Upper lobe of right lung (tissue), 1 donor: ENCODE measurements around the gene ASGR1. TPM values are rescaled to one million over a fixed set of nuclear protein-coding genes. Genes with fewer than 3 reads are reported as not detected.

ENCODE experiments used
- ATAC-seq: fragments of 200-7000 bp; cut with Tn5 transposase; one replicate; pipeline ENCODE4 v1.9.1; 2020; ENCODE audit warnings: mild to moderate bottlenecking, moderate library complexity
- DNase-seq: peaks from one replicate; pipeline ENCODE4 v3.0.0-alpha.2; 2020
- H3K27ac ChIP-seq: fragments of 200-600 bp; one replicate; pipeline ENCODE4 v1.8.0; 2022
- H3K27me3 ChIP-seq: fragments of 200-600 bp; one replicate; pipeline ENCODE4 v1.8.0; 2022; ENCODE audit warnings: mild to moderate bottlenecking
- H3K36me3 ChIP-seq: fragments of 200-600 bp; one replicate; pipeline ENCODE4 v1.8.0; 2022
- H3K4me1 ChIP-seq: fragments of 200-600 bp; one replicate; pipeline ENCODE4 v1.8.0; 2022
- H3K4me3 ChIP-seq: fragments of 200-600 bp; one replicate; pipeline ENCODE4 v1.8.0; 2022; ENCODE audit warnings: mild to moderate bottlenecking
- H3K9me3 ChIP-seq: fragments of 200-600 bp; one replicate; pipeline ENCODE4 v1.8.0; 2022
- intact Hi-C: fragments of 100-400 bp; cut with DNase I; formaldehyde crosslinking; loops from one replicate; pipeline ENCODE4 v1.11.0; 2022
- total RNA-seq: library from RNA; stranded (reverse); fragmentation: NEBNext Ultra II Directional; extraction: Animal tissue kit (Norgen Biotek cat#: 25700); gene quantifications from one replicate; pipeline ENCODE4 v1.2.1, GENCODE V29; 2021
- TF ChIP-seq, protein P1 (sequence below): fragments of 200-600 bp; IDR thresholded peaks from one replicate; pipeline ENCODE4 v1.8.0; 2022; ENCODE audit warnings: antibody characterized with exemption
- donor health status: DM: no; HTN: yes; CAD: no; lungs with severe emphysema.

The ASGR1 gene
- total RNA-seq, 1 donor from 2014 or later: 4.3 TPM

GRCh38 chr17:7217113-7217987 is 38.2 kb upstream of the ASGR1 start:
- peaks cover 59% of the 10 kb centered on the region for H3K4me1 ChIP-seq

GRCh38 chr17:7216242-7217112 is 37.3 kb upstream of the ASGR1 start:
- no peak for DNase-seq
- no peaks in the 10 kb centered on the region for H3K27me3 ChIP-seq
- peak overlapping the region; percentile 51 for H3K4me3 ChIP-seq
- H3K36me3 ChIP-seq: peaks cover 2% of the 10 kb centered on the region
- peak overlapping the region; percentile 60 for H3K27ac ChIP-seq
- TF ChIP-seq, protein P1, sequence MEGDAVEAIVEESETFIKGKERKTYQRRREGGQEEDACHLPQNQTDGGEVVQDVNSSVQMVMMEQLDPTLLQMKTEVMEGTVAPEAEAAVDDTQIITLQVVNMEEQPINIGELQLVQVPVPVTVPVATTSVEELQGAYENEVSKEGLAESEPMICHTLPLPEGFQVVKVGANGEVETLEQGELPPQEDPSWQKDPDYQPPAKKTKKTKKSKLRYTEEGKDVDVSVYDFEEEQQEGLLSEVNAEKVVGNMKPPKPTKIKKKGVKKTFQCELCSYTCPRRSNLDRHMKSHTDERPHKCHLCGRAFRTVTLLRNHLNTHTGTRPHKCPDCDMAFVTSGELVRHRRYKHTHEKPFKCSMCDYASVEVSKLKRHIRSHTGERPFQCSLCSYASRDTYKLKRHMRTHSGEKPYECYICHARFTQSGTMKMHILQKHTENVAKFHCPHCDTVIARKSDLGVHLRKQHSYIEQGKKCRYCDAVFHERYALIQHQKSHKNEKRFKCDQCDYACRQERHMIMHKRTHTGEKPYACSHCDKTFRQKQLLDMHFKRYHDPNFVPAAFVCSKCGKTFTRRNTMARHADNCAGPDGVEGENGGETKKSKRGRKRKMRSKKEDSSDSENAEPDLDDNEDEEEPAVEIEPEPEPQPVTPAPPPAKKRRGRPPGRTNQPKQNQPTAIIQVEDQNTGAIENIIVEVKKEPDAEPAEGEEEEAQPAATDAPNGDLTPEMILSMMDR: no peak
- peaks cover 58% of the 10 kb centered on the region for H3K4me1 ChIP-seq
- ATAC-seq: no peak
- intact Hi-C loops: no loop called here
- no peaks in the 10 kb centered on the region for H3K9me3 ChIP-seq

More at GRCh38 chr17:7217113-7217987, 38.2 kb upstream of the ASGR1 start:
- Histone ChIP-seq H3K27me3 (no peaks in the 10 kb centered on the region), H3K9me3 (no peaks in the 10 kb centered on the region), H3K36me3 (peaks cover 11% of the 10 kb centered on the region), H3K4me3 (peak overlapping the region; percentile 51), H3K27ac (peak overlapping the region; percentile 74)
- TF ChIP-seq, protein P1: no peak
- DNase-seq (peak; percentile 69), ATAC-seq (no peak)
- intact Hi-C loops: no loop called here

DNA sequence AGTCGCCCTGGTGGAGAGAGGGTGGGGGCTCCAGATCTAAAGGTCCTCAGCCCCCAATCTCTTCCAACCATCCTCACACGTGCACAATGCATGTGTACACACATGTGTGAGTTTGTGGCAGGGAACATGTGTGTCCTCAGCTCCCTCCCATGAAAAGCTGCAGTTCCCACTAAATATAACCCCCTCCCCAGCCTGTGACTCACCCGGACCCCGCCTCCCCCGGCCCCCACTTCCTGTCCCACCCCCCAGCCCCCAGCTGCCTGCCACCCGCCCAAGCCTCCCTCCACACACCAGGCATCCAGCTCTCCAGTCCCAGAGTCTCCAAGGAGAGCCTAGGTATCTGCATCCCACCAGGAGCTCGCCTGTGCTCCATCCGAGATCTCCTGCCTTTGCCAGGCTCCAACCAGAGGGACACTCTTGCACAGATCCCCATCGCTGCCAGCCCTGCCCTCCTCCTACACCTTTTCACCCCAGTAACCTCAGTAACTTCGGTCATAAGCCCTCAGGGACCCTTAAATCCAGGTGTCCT is 36.5 kb upstream of the ASGR1 start:
- ATAC-seq (no peak), DNase-seq (no peak)
- TF ChIP-seq, protein P1: no peak
- Histone ChIP-seq H3K27me3 (no peaks in the 10 kb centered on the region), H3K27ac (peak overlapping the region; percentile 30), H3K36me3 (no peaks in the 10 kb centered on the region), H3K9me3 (no peaks in the 10 kb centered on the region), H3K4me3 (peak overlapping the region; percentile 51), H3K4me1 (peaks cover 51% of the 10 kb centered on the region)
- intact Hi-C loops: no loop called here

- DNase-seq: no peak
- no peaks in the 10 kb centered on the region for H3K27me3 ChIP-seq
- no peaks in the 10 kb centered on the region for H3K36me3 ChIP-seq
- ATAC-seq: no peak
- H3K4me1 ChIP-seq: peaks cover 45% of the 10 kb centered on the region
- no peaks in the 10 kb centered on the region for H3K9me3 ChIP-seq
- TF ChIP-seq, protein P1: no peak
- H3K27ac ChIP-seq: peak overlapping the region; percentile 73
- H3K4me3 ChIP-seq: peak overlapping the region; percentile 66
- intact Hi-C loops: no loop called here
These were observed 36.0 kb upstream of the ASGR1 start for GRCh38 chr17:7215136-7215638.

DNA sequence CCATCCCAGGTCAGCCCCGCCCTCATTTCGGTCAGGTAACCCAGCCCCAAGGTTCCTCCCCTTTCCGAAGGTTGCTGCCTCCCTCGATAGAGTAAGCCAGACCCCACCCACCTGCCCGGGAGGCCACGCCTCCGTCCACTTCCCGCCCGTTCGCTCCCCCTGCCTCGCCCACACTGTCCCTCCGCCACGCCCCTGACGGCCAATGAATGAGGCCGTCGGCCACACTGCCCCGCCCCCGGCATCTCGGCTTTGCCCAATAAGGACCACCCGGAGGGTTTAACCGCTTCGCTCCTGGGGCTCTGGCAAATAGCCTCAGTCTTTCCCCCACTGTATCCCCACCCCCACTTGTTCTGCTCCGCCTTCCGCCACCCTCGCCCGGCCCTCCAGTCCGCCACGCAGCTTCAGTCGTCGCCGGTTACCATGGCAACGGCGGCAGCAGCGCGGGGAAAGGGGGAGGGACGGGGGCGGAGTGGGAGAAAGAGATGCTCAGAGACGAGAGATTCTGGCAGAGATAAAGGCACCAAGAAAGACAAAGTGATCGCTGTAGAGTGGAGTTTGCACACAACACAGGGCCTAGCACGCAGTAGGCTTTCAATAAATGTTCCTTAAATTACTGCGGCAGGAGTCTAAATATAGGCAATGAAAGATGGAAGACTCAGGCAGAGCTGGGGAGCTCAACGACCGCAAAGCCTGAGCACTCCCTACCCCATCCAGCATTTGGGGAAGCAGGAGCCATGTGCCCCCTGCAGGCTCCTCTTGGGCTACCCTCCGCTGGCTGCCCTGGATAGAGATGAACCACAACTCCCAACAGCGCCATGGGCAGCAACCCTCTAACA is 35.3 kb upstream of the ASGR1 start:
- intact Hi-C loops: no loop called here
- H3K9me3 ChIP-seq: no peaks in the 10 kb centered on the region
- ATAC-seq (peak; percentile 93), DNase-seq (peak; percentile 100)
- H3K4me3 ChIP-seq: peak overlapping the region; percentile 66
- H3K4me1 ChIP-seq: peaks cover 45% of the 10 kb centered on the region
- H3K27ac ChIP-seq: peak overlapping the region; percentile 73
- TF ChIP-seq, protein P1: peak; percentile 52
- H3K27me3 ChIP-seq: no peaks in the 10 kb centered on the region
- H3K36me3 ChIP-seq: no peaks in the 10 kb centered on the region
